ENCODE data around the gene ZMIZ1. TPM values are rescaled to one million over a fixed set of nuclear protein-coding genes. Genes with fewer than 3 reads are reported as not detected.

Gene ZMIZ1
- total RNA-seq, 1 experiment from 2014 or later, result 7.8 TPM

- in situ Hi-C loops (cut with HindIII; ENCODE audit: low pct_unique_long_range_greater_than_20kb, low sequenced_read_pairs), result no loop called here
- DNase-seq (ENCODE audit: low read depth, low spot score), result peak; percentile 66
Observed at GRCh38 chr10:79070606-79071395, 2.0 kb downstream of the ZMIZ1 start.

GRCh38 chr10:79071396-79071923 is 2.7 kb downstream of the ZMIZ1 start:
- in situ Hi-C loops (cut with HindIII; ENCODE audit: low pct_unique_long_range_greater_than_20kb, low sequenced_read_pairs), result no loop called here
- DNase-seq (ENCODE audit: low read depth, low spot score), result peak; percentile 71

GRCh38 chr10:79072041-79072441 is 3.3 kb downstream of the ZMIZ1 start:
- in situ Hi-C loops (cut with HindIII; ENCODE audit: low pct_unique_long_range_greater_than_20kb, low sequenced_read_pairs), result no loop called here

GRCh38 chr10:79072994-79073645 is 4.4 kb downstream of the ZMIZ1 start:
- DNase-seq (ENCODE audit: low read depth, low spot score), result peak; percentile 38
- in situ Hi-C loops (cut with HindIII; ENCODE audit: low pct_unique_long_range_greater_than_20kb, low sequenced_read_pairs), result no loop called here

More at GRCh38 chr10:79072041-79072441, 3.3 kb downstream of the ZMIZ1 start:
- no peak for DNase-seq (ENCODE audit: low read depth, low spot score)

GRCh38 chr10:79073784-79074432 is 5.1 kb downstream of the ZMIZ1 start:
- in situ Hi-C loops (cut with HindIII; ENCODE audit: low pct_unique_long_range_greater_than_20kb, low sequenced_read_pairs), result no loop called here
- DNase-seq (ENCODE audit: low read depth, low spot score), result no peak

- no peak for DNase-seq (ENCODE audit: low read depth, low spot score)
- in situ Hi-C loops (cut with HindIII; ENCODE audit: low pct_unique_long_range_greater_than_20kb, low sequenced_read_pairs), result no loop called here
Observed at GRCh38 chr10:79074732-79075131, 6.0 kb downstream of the ZMIZ1 start.

- no peak for DNase-seq (ENCODE audit: low read depth, low spot score)
- in situ Hi-C loops (cut with HindIII; ENCODE audit: low pct_unique_long_range_greater_than_20kb, low sequenced_read_pairs), result no loop called here
Observed at GRCh38 chr10:79075418-79075817, 6.7 kb downstream of the ZMIZ1 start.

GRCh38 chr10:79077488-79078173 is 8.9 kb downstream of the ZMIZ1 start:
- DNase-seq (ENCODE audit: low read depth, low spot score), result no peak
- in situ Hi-C loops (cut with HindIII; ENCODE audit: low pct_unique_long_range_greater_than_20kb, low sequenced_read_pairs), result no loop called here

- in situ Hi-C loops (cut with HindIII; ENCODE audit: low pct_unique_long_range_greater_than_20kb, low sequenced_read_pairs), result no loop called here
- DNase-seq (ENCODE audit: low read depth, low spot score), result no peak
Observed at GRCh38 chr10:79078367-79079053, 9.7 kb downstream of the ZMIZ1 start.

- DNase-seq (ENCODE audit: low read depth, low spot score), result no peak
- in situ Hi-C loops (cut with HindIII; ENCODE audit: low pct_unique_long_range_greater_than_20kb, low sequenced_read_pairs), result no loop called here
Observed at GRCh38 chr10:79079054-79079397, 10.3 kb downstream of the ZMIZ1 start.

- in situ Hi-C loops (cut with HindIII; ENCODE audit: low pct_unique_long_range_greater_than_20kb, low sequenced_read_pairs), result no loop called here
- no peak for DNase-seq (ENCODE audit: low read depth, low spot score)
Observed at GRCh38 chr10:79079490-79080355, 11.0 kb downstream of the ZMIZ1 start.

- in situ Hi-C loops (cut with HindIII; ENCODE audit: low pct_unique_long_range_greater_than_20kb, low sequenced_read_pairs), result no loop called here
- no peak for DNase-seq (ENCODE audit: low read depth, low spot score)
Observed at GRCh38 chr10:79081353-79082034, 12.7 kb downstream of the ZMIZ1 start.

- in situ Hi-C loops (cut with HindIII; ENCODE audit: low pct_unique_long_range_greater_than_20kb, low sequenced_read_pairs), result no loop called here
- DNase-seq (ENCODE audit: low read depth, low spot score), result no peak
Observed at GRCh38 chr10:79082035-79082373, 13.2 kb downstream of the ZMIZ1 start.

- in situ Hi-C loops (cut with HindIII; ENCODE audit: low pct_unique_long_range_greater_than_20kb, low sequenced_read_pairs), result no loop called here
- no peak for DNase-seq (ENCODE audit: low read depth, low spot score)
Observed at GRCh38 chr10:79082631-79083596, 14.1 kb downstream of the ZMIZ1 start.
